Inflammatory macrophage treated with lipopolysaccharide for 4 hours (primary cell): ENCODE measurements around the gene PCDHB5.
"Not testable (repeated sequence)": the region's sequence is repeated elsewhere in the genome, so short reads cannot be mapped to it uniquely, and the experiment has no call there.

Experiments
- DNase-seq: peaks from one replicate; pipeline ENCODE4 v3.0.0-alpha.2; 2020

The PCDHB5 gene

DNA sequence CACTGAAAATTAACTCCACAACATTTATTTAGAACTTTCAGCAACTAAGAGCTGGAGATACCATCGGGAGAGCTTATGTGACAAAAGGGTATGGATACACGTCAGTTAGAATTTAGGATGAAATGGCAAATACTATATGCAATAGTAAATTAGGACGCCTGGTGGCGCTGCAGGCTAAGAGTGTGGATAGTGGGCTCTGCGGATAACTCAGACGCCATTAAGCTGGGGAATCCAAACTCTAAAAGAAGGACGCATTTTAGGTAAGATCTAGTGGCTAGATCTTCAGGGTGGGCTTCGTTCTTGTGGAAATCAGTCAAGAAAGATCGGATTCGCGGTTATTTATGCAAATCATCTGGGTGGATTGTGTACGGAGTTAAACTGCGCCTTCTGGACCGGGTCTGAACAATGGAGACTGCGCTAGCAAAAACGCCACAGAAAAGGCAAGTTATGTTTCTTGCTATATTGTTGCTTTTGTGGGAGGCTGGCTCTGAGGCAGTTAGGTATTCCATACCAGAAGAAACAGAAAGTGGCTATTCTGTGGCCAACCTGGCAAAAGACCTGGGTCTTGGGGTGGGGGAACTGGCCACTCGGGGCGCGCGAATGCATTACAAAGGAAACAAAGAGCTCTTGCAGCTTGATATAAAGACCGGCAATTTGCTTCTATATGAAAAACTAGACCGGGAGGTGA, at the start of gene PCDHB5:
Gene PCDHB5 (plus strand): TSS at position 177 of the 688 bp plus-strand sequence. CDS start 229 bp downstream, at position 406.
- DNase-seq = no peak

DNA sequence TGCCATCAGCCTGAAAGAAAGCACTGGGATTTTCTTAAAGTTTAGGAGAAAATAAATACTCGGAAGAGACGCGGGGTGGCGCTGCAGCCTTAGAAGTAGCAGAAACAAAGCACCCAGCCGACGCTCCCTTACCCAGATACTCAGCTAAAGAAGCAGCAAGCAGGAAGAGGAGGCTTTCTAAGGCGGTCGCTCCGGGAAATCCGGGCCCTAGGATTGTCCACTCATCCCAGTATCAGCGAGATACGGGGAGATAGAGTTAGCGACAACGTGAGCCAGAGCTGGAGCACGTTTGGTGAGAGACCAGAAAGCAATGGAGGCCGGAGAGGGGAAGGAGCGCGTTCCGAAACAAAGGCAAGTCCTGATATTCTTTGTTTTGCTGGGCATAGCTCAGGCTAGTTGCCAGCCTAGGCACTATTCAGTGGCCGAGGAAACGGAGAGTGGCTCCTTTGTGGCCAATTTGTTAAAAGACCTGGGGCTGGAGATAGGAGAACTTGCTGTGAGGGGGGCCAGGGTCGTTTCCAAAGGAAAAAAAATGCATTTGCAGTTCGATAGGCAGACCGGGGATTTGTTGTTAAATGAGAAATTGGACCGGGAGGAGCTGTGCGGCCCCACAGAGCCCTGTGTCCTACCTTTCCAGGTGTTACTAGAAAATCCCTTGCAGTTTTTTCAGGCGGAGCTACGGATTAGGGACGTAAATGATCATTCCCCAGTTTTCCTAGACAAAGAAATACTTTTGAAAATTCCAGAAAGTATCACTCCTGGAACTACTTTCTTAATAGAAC, 40.3 kb upstream of the PCDHB5 start, which contains the start of gene PCDHB2:
Gene PCDHB2 (plus strand): TSS at position 135 of the 782 bp plus-strand sequence. CDS start 176 bp downstream, at position 311.
- no peak for DNase-seq

DNA sequence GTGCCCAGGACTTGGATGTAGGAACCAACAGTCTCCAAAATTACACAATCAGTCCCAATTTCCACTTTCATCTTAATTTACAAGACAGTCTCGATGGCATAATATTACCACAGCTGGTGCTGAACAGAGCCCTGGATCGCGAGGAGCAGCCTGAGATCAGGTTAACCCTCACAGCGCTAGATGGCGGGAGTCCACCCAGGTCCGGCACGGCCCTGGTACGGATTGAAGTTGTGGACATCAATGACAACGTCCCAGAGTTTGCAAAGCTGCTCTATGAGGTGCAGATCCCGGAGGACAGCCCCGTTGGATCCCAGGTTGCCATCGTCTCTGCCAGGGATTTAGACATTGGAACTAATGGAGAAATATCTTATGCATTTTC, 39.8 kb upstream of the PCDHB5 start:
- DNase-seq = no peak

DNA sequence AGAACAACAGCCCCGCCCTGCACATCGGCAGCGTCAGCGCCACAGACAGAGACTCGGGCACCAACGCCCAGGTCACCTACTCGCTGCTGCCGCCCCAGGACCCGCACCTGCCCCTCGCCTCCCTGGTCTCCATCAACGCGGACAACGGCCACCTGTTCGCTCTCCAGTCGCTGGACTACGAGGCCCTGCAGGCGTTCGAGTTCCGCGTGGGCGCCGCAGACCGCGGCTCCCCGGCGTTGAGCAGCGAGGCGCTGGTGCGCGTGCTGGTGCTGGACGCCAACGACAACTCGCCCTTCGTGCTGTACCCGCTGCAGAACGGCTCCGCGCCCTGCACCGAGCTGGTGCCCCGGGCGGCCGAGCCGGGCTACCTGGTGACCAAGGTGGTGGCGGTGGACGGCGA, 38.8 kb upstream of the PCDHB5 start:
- DNase-seq = not testable (repeated sequence)

DNA sequence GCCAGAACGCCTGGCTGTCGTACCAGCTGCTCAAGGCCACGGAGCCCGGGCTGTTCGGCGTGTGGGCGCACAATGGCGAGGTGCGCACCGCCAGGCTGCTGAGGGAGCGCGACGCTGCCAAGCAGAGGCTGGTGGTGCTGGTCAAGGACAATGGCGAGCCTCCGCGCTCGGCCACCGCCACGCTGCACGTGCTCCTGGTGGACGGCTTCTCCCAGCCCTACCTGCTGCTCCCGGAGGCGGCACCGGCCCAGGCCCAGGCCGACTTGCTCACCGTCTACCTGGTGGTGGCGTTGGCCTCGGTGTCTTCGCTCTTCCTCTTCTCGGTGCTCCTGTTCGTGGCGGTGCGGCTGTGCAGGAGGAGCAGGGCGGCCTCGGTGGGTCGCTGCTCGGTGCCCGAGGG, 38.4 kb upstream of the PCDHB5 start:
- DNase-seq = not testable (repeated sequence)

DNA sequence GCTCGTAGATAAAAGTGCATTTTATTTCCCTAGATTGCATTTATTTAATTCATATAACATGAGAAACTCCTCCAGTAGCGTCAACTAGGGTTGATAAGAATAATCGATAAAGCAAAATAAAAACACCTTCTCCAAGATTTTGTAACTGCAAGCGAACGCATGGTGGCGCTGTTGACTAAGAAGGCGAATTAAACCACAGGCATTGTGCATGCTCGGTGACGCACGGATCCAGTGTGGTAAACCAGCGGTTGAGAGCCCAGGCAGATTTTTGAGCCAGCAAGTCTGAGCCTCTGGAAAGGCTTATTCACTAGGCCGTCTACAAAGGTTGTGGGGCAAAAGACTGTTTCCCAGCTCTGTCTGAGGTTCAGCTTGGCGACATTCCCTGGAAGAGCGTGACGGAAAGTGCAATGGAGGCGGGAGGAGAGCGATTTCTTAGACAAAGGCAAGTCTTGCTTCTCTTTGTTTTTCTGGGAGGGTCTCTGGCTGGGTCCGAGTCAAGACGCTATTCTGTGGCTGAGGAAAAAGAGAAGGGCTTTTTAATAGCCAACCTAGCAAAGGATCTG, 34.7 kb upstream of the PCDHB5 start, which contains the start of gene PCDHB3:
Gene PCDHB3 (plus strand): TSS at position 231 of the 563 bp plus-strand sequence. CDS start 177 bp downstream, at position 408.
- DNase-seq = no peak

DNA sequence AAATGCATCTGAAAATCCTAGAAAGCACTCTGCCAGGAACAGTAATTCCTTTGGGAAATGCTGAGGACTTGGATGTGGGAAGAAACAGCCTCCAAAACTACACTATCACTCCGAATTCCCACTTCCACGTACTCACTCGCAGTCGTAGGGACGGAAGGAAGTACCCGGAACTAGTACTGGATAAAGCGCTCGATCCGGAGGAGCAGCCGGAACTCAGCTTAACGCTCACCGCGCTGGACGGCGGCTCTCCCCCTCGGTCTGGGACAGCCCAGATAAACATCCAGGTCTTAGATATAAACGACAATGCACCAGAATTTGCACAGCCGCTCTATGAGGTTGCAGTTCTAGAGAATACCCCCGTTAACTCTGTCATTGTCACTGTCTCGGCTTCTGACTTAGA, 33.9 kb upstream of the PCDHB5 start:
- DNase-seq = no peak

DNA sequence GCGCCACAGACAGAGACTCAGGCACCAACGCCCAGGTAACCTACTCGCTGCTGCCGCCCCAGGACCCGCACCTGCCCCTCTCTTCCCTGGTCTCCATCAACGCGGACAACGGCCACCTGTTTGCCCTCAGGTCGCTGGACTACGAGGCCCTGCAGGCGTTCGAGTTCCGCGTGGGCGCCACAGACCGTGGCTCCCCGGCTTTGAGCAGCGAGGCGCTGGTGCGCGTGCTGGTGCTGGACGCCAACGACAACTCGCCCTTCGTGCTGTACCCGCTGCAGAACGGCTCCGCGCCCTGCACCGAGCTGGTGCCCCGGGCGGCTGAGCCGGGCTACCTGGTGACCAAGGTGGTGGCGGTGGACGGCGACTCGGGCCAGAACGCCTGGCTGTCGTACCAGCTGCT, 32.9 kb upstream of the PCDHB5 start:
- not testable (repeated sequence) for DNase-seq

DNA sequence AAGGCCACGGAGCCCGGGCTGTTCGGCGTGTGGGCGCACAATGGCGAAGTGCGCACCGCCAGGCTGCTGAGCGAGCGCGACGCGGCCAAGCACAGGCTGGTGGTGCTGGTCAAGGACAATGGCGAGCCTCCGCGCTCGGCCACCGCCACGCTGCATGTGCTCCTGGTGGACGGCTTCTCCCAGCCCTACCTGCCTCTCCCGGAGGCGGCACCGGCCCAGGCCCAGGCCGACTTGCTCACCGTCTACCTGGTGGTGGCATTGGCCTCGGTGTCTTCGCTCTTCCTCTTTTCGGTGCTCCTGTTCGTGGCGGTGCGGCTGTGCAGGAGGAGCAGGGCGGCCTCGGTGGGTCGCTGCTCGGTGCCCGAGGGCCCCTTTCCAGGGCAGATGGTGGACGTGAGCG, 32.5 kb upstream of the PCDHB5 start:
- DNase-seq = not testable (repeated sequence)

DNA sequence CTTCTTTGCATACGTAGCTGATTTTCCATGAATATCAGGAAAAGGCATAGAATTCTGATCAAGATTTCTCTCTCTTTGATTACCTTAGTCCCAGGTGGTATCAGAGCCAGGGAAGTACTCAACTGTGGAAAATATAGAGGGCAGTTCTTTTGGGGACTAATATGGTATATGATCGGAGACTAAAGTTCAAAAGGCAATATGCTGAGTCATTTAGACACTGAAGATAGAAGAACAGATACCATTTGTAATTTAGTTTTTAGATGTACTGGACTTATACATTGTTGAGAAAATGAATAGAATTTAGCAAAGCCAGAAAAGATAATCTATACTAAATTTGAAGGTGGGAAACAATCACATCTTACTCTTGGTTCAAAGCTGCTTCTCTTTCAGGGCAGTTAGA, 29.7 kb upstream of the PCDHB5 start:
- no peak for DNase-seq

DNA sequence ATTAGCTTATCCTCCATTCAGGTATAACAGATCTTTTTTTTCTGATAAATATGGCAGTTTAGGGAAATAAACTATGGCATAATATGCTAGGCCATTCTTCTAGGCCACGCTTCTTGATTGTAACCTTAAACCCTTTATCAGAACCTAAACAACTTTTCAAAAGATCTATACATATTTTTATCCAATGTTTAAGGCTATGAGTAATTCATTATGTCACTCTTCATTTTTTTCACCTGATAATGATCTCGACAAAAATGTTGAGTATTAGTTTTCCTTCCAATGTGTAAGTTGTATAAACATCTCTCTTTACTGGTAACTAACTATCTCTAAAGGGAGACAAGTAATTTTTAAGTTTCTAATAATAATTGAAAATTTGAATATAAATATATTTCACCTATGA, 15.8 kb upstream of the PCDHB5 start:
- DNase-seq = no peak

DNA sequence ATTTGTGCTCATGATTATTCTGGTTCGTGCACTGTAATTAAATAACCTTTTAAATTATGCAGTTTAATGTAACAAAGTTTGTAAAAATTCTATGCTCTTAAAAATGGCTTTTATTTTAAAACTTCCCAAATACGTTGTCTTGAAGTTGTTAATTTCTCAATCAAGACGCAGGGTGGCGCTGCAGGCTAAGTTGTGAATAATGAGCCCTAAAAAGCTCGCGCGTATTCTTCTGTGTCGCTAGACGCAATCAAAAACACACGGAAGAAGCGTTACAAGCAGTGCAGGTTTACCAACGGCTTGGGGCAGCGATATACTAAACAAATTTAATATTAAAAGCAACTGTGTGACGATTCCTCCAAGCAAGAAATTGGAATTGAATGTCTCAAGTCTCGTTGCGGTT, 13.4 kb upstream of the PCDHB5 start, which contains the start of gene PCDHB4:
Gene PCDHB4 (plus strand): TSS at position 256 of the 400 bp plus-strand sequence. CDS start 181 bp downstream, outside the sequence.
- no peak for DNase-seq

DNA sequence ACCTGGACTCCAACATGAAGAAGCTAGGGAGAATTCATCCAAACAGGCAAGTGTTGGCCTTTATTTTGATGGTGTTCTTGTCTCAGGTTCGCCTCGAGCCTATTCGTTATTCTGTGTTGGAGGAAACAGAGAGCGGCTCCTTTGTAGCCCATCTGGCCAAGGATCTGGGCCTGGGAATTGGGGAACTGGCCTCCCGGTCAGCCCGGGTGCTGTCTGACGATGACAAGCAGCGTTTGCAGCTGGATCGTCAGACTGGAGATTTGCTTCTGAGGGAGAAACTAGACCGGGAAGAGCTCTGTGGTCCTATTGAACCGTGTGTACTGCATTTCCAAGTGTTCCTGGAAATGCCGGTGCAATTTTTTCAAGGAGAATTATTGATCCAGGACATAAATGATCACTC, 13.0 kb upstream of the PCDHB5 start:
- DNase-seq = no peak

DNA sequence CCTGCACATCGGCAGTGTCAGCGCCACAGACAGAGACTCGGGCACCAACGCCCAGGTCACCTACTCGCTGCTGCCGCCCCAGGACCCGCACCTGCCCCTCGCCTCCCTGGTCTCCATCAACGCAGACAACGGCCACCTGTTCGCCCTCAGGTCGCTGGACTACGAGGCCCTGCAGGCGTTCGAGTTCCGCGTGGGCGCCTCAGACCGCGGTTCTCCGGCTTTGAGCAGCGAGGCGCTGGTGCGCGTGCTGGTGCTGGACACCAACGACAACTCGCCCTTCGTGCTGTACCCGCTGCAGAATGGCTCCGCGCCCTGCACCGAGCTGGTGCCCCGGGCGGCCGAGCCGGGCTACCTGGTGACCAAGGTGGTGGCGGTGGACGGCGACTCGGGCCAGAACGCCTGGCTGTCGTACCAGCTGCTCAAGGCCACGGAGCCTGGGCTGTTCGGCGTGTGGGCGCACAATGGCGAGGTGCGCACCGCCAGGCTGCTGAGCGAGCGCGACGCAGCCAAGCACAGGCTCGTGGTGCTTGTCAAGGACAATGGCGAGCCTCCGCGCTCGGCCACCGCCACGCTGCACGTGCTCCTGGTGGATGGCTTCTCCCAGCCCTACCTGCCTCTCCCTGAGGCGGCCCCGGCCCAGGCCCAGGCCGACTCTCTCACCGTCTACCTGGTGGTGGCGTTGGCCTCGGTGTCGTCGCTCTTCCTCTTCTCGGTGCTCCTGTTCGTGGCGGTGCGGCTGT, 11.4 kb upstream of the PCDHB5 start:
- not testable (repeated sequence) for DNase-seq

DNA sequence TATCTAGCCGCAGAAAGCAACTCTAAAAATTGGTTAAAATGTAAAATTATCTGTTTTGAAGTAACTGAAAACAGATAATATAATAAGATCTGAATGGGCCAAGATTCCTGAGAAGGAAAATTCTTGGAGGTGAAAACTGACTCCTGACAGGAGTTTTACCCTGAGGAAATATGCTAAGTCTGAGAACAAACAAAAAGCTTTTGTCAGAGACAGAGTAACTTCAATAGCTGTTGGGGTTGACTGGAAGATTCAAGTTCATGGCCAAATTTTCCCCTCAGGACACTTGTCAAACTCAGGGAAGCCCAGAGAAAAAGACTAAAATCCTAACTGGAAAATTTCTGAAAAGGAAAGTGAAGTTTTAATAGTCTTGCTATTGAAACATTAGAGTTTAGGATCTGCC, 7.7 kb upstream of the PCDHB5 start:
- no peak for DNase-seq

DNA sequence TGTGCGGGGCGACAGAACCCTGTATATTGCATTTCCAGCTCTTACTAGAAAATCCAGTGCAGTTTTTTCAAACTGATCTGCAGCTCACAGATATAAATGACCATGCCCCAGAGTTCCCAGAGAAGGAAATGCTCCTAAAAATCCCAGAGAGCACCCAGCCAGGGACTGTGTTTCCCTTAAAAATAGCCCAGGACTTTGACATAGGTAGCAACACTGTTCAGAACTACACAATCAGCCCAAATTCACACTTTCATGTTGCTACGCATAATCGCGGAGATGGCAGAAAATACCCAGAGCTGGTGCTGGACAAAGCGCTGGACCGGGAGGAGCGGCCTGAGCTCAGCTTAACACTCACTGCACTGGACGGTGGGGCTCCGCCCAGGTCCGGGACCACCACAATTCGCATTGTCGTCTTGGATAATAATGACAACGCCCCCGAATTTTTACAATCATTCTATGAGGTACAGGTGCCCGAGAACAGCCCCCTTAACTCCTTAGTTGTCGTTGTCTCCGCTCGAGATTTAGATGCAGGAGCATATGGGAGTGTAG, 786 bp downstream of the PCDHB5 start:
- DNase-seq = no peak

DNA sequence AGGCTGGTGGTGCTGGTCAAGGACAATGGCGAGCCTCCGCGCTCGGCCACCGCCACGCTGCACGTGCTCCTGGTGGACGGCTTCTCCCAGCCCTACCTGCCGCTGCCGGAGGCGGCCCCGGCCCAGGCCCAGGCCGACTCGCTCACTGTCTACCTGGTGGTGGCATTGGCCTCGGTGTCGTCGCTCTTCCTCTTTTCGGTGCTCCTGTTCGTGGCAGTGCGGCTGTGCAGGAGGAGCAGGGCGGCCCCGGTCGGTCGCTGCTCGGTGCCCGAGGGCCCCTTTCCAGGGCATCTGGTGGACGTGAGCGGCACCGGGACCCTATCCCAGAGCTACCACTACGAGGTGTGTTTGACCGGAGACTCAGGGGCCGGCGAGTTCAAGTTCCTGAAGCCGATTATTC, 2.3 kb downstream of the PCDHB5 start:
- not testable (repeated sequence) for DNase-seq

DNA sequence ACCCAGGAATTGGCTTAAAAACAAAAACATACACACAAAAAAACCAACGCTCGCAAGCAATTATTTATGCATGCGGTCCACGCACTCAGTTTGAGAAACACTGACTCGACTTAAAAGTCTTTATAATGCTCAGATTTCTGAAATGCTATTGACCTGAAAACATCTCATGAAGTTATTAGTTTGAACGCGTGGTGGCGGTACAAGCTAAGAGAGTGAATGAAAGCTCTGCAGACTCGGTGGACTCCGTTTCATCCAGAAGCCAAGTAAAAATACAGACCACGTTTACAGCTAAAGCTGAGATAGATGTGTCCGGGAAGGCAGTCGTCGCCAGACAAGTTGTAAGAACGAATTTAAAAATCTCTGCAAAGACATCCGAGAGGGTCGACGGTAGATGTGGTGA, 14.8 kb downstream of the PCDHB5 start, which contains the start of gene PCDHB6:
Gene PCDHB6 (plus strand): TSS at position 246 of the 400 bp plus-strand sequence. CDS start 201 bp downstream, outside the sequence.
- DNase-seq = no peak

DNA sequence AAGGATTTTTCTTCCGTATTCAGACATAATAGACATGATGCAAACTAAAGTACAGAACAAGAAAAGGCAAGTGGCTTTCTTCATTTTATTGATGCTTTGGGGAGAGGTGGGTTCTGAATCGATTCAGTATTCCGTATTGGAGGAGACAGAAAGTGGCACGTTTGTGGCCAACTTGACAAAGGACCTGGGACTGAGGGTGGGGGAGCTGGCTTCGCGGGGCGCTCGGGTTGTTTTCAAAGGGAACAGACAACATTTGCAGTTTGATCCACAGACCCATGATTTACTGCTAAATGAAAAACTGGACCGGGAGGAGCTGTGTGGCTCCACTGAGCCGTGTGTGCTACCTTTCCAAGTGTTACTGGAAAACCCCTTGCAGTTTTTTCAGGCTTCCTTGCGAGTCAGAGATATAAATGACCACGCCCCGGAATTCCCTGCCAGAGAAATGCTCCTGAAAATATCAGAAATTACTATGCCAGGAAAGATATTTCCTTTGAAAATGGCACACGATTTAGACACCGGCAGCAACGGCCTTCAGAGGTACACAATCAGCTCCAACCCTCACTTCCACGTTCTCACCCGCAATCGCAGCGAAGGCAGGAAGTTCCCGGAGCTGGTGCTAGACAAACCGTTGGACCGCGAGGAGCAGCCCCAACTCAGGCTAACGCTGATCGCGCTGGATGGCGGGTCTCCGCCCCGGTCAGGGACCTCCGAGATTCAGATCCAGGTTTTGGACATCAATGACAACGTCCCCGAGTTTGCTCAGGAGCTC, 15.4 kb downstream of the PCDHB5 start:
- DNase-seq = no peak

DNA sequence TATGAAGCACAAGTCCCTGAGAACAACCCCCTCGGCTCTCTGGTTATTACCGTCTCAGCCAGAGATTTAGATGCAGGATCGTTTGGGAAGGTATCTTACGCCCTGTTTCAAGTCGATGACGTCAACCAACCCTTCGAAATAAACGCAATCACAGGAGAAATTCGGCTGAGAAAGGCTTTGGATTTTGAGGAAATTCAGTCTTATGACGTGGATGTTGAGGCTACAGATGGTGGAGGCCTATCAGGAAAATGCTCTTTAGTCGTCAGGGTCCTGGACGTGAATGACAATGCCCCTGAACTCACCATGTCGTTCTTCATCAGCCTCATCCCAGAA, 16.0 kb downstream of the PCDHB5 start:
- no peak for DNase-seq

DNA sequence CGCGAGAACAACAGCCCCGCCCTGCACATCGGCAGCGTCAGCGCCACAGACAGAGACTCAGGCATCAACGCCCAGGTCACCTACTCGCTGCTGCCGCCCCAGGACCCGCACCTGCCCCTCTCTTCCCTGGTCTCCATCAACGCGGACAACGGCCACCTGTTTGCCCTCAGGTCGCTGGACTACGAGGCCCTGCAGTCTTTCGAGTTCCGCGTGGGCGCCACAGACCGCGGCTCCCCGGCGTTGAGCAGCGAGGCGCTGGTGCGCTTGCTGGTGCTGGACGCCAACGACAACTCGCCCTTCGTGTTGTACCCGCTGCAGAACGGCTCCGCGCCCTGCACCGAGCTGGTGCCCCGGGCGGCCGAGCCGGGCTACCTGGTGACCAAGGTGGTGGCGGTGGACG, 16.6 kb downstream of the PCDHB5 start:
- not testable (repeated sequence) for DNase-seq

DNA sequence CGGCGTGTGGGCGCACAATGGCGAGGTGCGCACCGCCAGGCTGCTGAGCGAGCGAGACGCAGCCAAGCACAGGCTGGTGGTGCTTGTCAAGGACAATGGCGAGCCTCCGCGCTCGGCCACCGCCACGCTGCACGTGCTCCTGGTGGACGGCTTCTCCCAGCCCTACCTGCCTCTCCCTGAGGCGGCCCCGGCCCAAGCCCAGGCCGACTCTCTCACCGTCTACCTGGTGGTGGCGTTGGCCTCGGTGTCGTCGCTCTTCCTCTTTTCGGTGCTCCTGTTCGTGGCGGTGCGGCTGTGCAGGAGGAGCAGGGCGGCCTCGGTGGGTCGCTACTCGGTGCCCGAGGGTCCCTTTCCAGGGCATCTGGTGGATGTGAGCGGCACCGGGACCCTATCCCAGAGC, 17.1 kb downstream of the PCDHB5 start:
- not testable (repeated sequence) for DNase-seq
